ENCODE measurements around the gene DHX15.

GRCh38 chr4:24516926-24517325, 67.4 kb downstream of the DHX15 start:
- TF ChIP-seq CTCF (IDR thresholded peaks at IDR 0.05; ENCODE audit: low read depth, low read length, poor library complexity, severe bottlenecking) = no peak
- TF ChIP-seq EZH2phosphoT487 (IDR thresholded peaks at IDR 0.05; ENCODE audit: borderline replicate concordance, low read length) = no peak
